AG04449 (cell line): ENCODE data around the gene LBX2.
A peak's percentile ranks its signal among the peaks of the same experiment; 100 is the strongest.
"Not testable (repeated sequence)": the region's sequence is repeated elsewhere in the genome, so short reads cannot be mapped to it uniquely, and the experiment has no call there.

Experiments used
- CTCF ChIA-PET: fragments of 350-600 bp; formaldehyde crosslinking; extraction: SDS; loops from one replicate; lab custom pipeline; 2021; ENCODE audit warnings: antibody characterized with exemption; lab: Yijun Ruan, JAX
- POLR2A ChIA-PET: fragments of 400-600, 350-600 bp; formaldehyde crosslinking; extraction: SDS; loops from one replicate; lab custom pipeline; 2020; ENCODE audit warnings: antibody characterized with exemption, inconsistent platforms; lab: Yijun Ruan, JAX
- DNase-seq: peaks from one replicate; pipeline ENCODE4 v3.0.0-alpha.2; 2010; ENCODE audit warnings: low read depth, low spot score
- H3K4me3 ChIP-seq: 2 replicates; pipeline ENCODE4 v1.5.1; 2011; ENCODE audit warnings: low read depth, mild to moderate bottlenecking, control low read depth, low read length
- TF ChIP-seq, protein P1 (sequence below): IDR thresholded peaks from one replicate; pipeline ENCODE4 v1.5.1; 2011; ENCODE audit warnings: mild to moderate bottlenecking, moderate library complexity, low read length, control low read depth, inconsistent platforms; ENCODE audit not compliant: insufficient read depth; ENCODE audit errors: missing control alignments

The LBX2 gene

DNA sequence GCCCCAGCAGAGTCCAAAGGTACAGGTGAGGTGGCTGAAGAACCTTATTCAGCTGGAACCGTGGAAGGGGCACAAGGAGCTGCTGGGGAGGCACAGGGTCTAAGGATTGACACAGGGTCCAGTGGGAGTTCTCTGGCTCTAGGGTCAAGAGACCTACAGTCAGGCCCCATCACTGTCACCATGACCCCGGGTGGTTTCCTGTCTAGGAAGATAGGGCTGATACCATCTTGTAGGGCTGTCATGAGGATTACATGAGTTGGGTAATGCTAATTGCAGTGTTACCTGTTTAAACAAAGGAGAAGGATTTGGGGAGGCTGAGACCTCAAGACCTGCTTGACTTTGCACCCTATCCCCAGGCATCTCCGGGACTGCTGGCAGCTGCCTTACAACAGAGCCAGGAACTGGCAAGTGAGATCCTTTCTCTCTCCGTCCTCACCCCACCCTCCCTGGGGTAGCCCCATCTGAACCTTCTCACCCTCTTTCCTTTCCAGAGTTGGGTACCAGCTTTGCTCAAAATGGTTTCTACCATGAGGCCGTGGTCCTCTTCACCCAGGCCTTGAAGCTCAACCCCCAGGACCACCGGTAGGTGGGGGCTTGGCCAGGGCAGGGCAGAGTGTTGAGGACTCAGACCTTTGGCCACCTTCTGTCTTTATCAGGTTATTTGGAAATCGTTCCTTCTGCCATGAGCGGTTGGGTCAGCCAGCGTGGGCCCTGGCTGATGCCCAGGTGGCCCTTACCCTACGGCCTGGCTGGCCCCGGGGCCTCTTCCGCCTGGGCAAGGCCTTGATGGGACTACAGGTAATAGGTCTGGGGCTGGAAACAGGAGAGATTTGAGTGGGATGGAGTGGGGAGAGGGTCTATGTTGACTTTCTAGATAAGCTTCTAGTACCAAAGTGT lies 7.5 kb downstream of the LBX2 start:
- CTCF ChIA-PET, result interaction anchor here (2.7 to 15.3 kb wide), 2 partner anchors 8 to 92 kb away, joined by 22 to 401 read pairs; partner anchors contain the start of genes CCDC142 and TTC31
- no peak for DNase-seq
- POLR2A ChIA-PET, result no interaction called here
- TF ChIP-seq, protein P1, sequence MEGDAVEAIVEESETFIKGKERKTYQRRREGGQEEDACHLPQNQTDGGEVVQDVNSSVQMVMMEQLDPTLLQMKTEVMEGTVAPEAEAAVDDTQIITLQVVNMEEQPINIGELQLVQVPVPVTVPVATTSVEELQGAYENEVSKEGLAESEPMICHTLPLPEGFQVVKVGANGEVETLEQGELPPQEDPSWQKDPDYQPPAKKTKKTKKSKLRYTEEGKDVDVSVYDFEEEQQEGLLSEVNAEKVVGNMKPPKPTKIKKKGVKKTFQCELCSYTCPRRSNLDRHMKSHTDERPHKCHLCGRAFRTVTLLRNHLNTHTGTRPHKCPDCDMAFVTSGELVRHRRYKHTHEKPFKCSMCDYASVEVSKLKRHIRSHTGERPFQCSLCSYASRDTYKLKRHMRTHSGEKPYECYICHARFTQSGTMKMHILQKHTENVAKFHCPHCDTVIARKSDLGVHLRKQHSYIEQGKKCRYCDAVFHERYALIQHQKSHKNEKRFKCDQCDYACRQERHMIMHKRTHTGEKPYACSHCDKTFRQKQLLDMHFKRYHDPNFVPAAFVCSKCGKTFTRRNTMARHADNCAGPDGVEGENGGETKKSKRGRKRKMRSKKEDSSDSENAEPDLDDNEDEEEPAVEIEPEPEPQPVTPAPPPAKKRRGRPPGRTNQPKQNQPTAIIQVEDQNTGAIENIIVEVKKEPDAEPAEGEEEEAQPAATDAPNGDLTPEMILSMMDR, result no peak
- no peak overlapping the region for H3K4me3 ChIP-seq

DNA sequence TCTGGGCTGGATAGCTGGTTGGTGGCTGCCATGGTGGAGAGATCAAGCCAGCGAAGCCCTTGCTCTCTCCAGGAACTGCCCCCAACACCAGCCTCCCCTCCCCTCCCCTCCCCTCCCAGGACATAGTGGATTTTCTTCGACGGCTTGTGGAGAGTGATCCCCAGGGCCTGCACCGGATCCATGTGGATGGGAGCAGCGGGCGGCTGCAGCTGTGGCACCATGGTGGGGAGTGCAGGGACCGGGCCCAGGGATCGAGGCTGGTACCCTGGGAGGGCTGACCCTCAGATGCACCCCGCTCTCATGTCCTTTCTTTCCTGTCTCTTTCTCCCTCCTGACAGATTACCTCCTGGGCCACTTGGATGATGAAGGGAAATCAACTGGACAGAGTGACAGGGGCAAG lies 9.5 kb downstream of the LBX2 start:
- CTCF ChIA-PET, result interaction anchor here (0.8 to 15.3 kb wide), 5 partner anchors 9 to 98 kb away, joined by 3 to 401 read pairs (median 3); no protein-coding TSS in a partner anchor
- H3K4me3 ChIP-seq, result no peak overlapping the region
- DNase-seq, result no peak
- POLR2A ChIA-PET, result interaction anchor here (1.1 kb wide), 1 partner anchor 9 kb away, joined by 3 read pairs; no protein-coding TSS in a partner anchor
- TF ChIP-seq, protein P1, result no peak

GRCh38 chr2:74488643-74489481 lies 10.5 kb downstream of the LBX2 start:
- ChIA-PET CTCF (interaction anchor here (0.6 to 15.3 kb wide), 7 partner anchors 10 to 97 kb away, joined by 3 to 401 read pairs (median 4); partner anchors contain the start of gene PCGF1), POLR2A (interaction anchor here (0.7 to 1.1 kb wide), 3 partner anchors 8 to 88 kb away, joined by 3 read pairs; no protein-coding TSS in a partner anchor)
- DNase-seq, result no peak

DNA sequence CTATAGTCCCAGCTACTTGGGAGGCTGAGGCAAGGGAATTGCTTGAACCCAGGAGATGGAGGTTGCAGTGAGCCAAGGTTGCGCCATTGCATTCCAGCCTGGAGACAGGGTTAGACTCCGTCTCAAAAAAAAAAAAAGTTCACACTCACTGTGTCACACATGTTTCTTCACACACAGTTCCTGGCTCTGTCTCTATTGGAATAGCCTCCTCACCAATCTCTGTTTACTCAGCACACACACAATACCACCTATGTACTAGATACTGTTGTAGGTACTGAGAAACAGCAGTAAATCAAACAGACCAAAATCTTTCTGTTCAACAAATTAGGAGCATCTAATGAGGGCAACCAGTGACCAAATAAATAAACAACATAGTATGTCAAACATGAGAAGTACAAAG lies 13.3 kb downstream of the LBX2 start:
- H3K4me3 ChIP-seq, result no peak overlapping the region
- ChIA-PET CTCF (interaction anchor here (0.9 to 15.3 kb wide), 2 partner anchors 98 to 235 kb away, joined by 3 to 401 read pairs; no protein-coding TSS in a partner anchor), POLR2A (no interaction called here)
- TF ChIP-seq, protein P1, result no peak
- DNase-seq, result no peak

More at GRCh38 chr2:74488643-74489481, 10.5 kb downstream of the LBX2 start:
- TF ChIP-seq, protein P1, result no peak
- no peak overlapping the region for H3K4me3 ChIP-seq

DNA sequence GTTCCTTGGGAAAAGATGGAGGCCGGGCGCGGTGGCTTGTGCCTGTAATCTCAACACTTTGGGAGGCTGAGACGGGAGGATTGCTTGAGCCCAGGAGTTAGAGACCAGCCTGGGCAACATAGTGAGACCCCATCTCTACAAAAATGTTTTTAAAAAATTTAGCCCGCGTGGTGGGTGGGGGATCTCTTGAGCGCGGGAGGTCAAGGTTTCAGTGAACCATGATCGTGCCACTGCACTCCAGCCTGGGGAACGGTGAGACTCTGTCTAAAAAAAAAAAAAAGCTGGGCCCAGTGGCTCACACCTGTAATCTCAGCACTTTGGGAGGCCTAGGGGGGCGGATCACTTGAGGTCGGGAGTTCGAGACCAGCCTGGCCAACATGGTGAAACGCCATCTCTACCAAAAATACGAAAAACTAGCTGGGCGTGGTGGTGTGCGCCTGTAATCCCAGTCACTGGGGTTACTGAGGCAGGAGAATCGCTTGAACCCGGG lies 15.7 kb downstream of the LBX2 start:
- POLR2A ChIA-PET, result interaction anchor here (1.2 to 3.1 kb wide), 4 partner anchors 17 to 104 kb away, joined by 3 to 10 read pairs (median 6); partner anchors contain the start of genes AUP1 and HTRA2
- CTCF ChIA-PET, result interaction anchor here (0.6 to 15.3 kb wide), 18 partner anchors 9 to 154 kb away, joined by 3 to 401 read pairs (median 10); partner anchors contain the start of genes AUP1, HTRA2, INO80B and LBX2
- H3K4me3 ChIP-seq, result peak overlapping the region; percentile 99
- DNase-seq, result not testable (repeated sequence)
